Measurements from ENCODE around the gene FPR1. TPM values are rescaled to one million over a fixed set of nuclear protein-coding genes. Genes with fewer than 3 reads are reported as not detected.

The FPR1 gene
- total RNA-seq, 1 donor = 5.1 TPM

DNA sequence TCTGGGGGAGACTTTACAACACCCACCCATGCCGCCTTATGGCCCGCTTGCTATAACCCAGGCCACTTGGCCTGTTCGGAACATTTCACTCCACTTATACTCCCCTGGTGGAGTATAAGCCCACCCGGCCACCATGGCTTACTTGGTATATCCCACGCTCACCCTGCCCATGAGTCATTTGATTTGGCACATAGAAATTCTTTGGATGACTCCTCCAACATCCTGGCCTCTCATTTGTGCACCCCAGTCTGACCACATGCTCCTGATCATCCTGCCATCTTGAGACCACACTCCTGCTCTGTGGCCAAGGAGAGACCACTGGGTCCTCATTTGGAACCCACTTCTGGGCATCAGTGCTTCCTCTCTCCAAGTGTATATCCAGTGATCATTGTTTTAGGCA, 53.4 kb downstream of the FPR1 start:
- no peak overlapping the region for H2AFZ ChIP-seq (ENCODE audit: low read length)
- no peak overlapping the region for H3K4me3 ChIP-seq (ENCODE audit: insufficient read depth, low read length)
- H4K20me1 ChIP-seq (ENCODE audit: insufficient read depth, low read length) = peaks cover 67% of the 10 kb centered on the region
- H3K27ac ChIP-seq (ENCODE audit: low read depth, low read length) = no peak overlapping the region
- DNase-seq (ENCODE audit: insufficient read length, low spot score, missing footprints) = peak; percentile 94
- H3K9me3 ChIP-seq (ENCODE audit: low read depth, low read length) = no peaks in the 10 kb centered on the region
- no peaks in the 10 kb centered on the region for H3K27me3 ChIP-seq (ENCODE audit: insufficient read depth, low read length)
- peaks cover 91% of the 10 kb centered on the region for H3K36me3 ChIP-seq (ENCODE audit: insufficient read depth, low read length)
- H3K79me2 ChIP-seq (ENCODE audit: insufficient read depth, low read length) = peaks cover 61% of the 10 kb centered on the region
- no peak for TF ChIP-seq CTCF (IDR thresholded peaks at IDR 0.05; ENCODE audit: extremely low read depth, low read depth, low read length)
- no peak overlapping the region for H3K4me2 ChIP-seq (ENCODE audit: insufficient read depth, low read length)
- H3K4me1 ChIP-seq (ENCODE audit: insufficient read depth, low read length) = no peaks in the 10 kb centered on the region

DNA sequence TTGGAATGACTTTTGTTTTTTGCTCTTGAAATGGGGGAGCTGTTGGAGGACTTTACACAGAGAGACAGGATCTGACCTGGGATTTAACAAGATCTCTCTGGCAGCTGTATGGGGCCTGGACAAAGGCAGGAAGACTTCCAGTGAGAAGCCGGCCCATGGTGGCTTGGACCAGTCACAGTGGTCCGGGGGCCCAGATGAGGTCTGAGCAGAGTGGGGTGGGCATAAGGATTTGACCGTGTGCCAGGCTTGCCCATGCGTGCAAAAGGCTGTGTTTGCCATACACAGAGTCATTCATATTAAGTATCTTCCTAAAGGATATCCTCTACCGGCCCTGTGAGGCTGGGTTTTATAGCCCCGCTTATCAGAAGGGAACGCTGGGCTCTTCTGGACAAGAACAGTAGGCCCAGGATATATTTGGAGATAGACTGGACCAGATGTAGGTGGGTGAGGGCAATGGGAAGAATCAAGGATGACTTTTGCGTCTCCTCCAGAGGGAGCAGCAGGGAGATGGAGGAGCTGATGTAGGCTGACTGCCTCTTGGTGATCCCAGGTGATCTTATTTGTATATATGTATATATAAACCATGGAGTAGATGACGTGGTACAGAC, 54.4 kb downstream of the FPR1 start:
- H3K4me1 ChIP-seq (ENCODE audit: insufficient read depth, low read length) = peaks cover 4% of the 10 kb centered on the region
- no peak overlapping the region for H3K4me3 ChIP-seq (ENCODE audit: insufficient read depth, low read length)
- peaks cover 71% of the 10 kb centered on the region for H3K79me2 ChIP-seq (ENCODE audit: insufficient read depth, low read length)
- DNase-seq (ENCODE audit: insufficient read length, low spot score, missing footprints) = peak; percentile 50
- peaks cover 72% of the 10 kb centered on the region for H4K20me1 ChIP-seq (ENCODE audit: insufficient read depth, low read length)
- no peaks in the 10 kb centered on the region for H3K27me3 ChIP-seq (ENCODE audit: insufficient read depth, low read length)
- no peak overlapping the region for H3K27ac ChIP-seq (ENCODE audit: low read depth, low read length)
- H3K9me3 ChIP-seq (ENCODE audit: low read depth, low read length) = no peaks in the 10 kb centered on the region
- no peak for TF ChIP-seq CTCF (IDR thresholded peaks at IDR 0.05; ENCODE audit: extremely low read depth, low read depth, low read length)
- peaks cover 87% of the 10 kb centered on the region for H3K36me3 ChIP-seq (ENCODE audit: insufficient read depth, low read length)
- H2AFZ ChIP-seq (ENCODE audit: low read length) = no peak overlapping the region
- H3K4me2 ChIP-seq (ENCODE audit: insufficient read depth, low read length) = no peak overlapping the region

DNA sequence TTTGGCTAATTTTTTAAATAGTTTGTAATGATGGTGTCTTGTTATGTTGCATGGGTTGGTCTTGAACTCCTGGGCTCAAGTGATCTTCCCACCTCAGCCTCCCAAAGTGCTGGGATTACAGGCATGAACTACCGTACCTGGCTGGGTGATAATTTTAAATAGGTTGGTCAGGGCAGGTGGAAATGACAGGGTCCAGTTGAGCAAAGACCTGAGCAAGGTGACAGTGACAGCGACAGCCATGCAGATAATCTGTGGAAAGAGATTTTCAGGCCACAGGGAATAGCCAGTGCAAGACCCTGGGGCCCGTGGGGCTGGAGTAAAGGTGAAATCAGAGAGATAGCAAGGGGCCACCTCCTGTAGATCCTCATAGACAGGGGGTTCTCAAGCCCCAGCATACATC, 55.1 kb downstream of the FPR1 start:
- peaks cover 83% of the 10 kb centered on the region for H3K36me3 ChIP-seq (ENCODE audit: insufficient read depth, low read length)
- H3K27ac ChIP-seq (ENCODE audit: low read depth, low read length) = no peak overlapping the region
- H3K4me2 ChIP-seq (ENCODE audit: insufficient read depth, low read length) = no peak overlapping the region
- peaks cover 78% of the 10 kb centered on the region for H3K79me2 ChIP-seq (ENCODE audit: insufficient read depth, low read length)
- H3K9me3 ChIP-seq (ENCODE audit: low read depth, low read length) = no peaks in the 10 kb centered on the region
- no peak overlapping the region for H2AFZ ChIP-seq (ENCODE audit: low read length)
- TF ChIP-seq CTCF (IDR thresholded peaks at IDR 0.05; ENCODE audit: extremely low read depth, low read depth, low read length) = no peak
- H3K27me3 ChIP-seq (ENCODE audit: insufficient read depth, low read length) = no peaks in the 10 kb centered on the region
- no peak overlapping the region for H3K4me3 ChIP-seq (ENCODE audit: insufficient read depth, low read length)
- H3K4me1 ChIP-seq (ENCODE audit: insufficient read depth, low read length) = peaks cover 10% of the 10 kb centered on the region
- H4K20me1 ChIP-seq (ENCODE audit: insufficient read depth, low read length) = peaks cover 78% of the 10 kb centered on the region
- DNase-seq (ENCODE audit: insufficient read length, low spot score, missing footprints) = no peak

Other genes with a start within 250 kb of the FPR1 start
- gene SIGLEC6, start 220.2 kb downstream of the FPR1 start, total RNA-seq = not detected in 2 replicates
- gene ZNF175, start 180.6 kb downstream of the FPR1 start, total RNA-seq = 6.2 and 7.6 TPM in 2 replicates
- under 0.01 TPM in 1 of 2 replicates, not detected in the other for gene SIGLEC5, start 121.5 kb downstream of the FPR1 start, total RNA-seq
- gene SIGLEC14, start 105.1 kb downstream of the FPR1 start, total RNA-seq = not detected in 2 replicates
- gene SPACA6, start 58.5 kb downstream of the FPR1 start, total RNA-seq = 9.4 and 12.7 TPM in 2 replicates
- gene HAS1, start 27.9 kb downstream of the FPR1 start, total RNA-seq = 5.4 and 6.2 TPM in 2 replicates
- gene FPR2, start 9.3 kb upstream of the FPR1 start, total RNA-seq = 0.29 and 0.36 TPM in 2 replicates
- gene FPR3, start 43.3 kb upstream of the FPR1 start, total RNA-seq = 0.59 and 1.1 TPM in 2 replicates
- gene ZNF577, start 136.1 kb upstream of the FPR1 start, total RNA-seq = 10.5 and 12.1 TPM in 2 replicates
- gene ZNF649, start 153.1 kb upstream of the FPR1 start, total RNA-seq = 5.4 and 7.7 TPM in 2 replicates
- 6.5 and 8.0 TPM in 2 replicates for gene ZNF613, start 175.6 kb upstream of the FPR1 start, total RNA-seq
- 11.5 and 13.8 TPM in 2 replicates for gene ZNF350, start 235.0 kb upstream of the FPR1 start, total RNA-seq